H9 (cell line): ENCODE data around the gene ZNF776. TPM values are rescaled to one million over a fixed set of nuclear protein-coding genes. Genes with fewer than 3 reads are reported as not detected.

ENCODE experiments used
- DNase-seq: peaks from one replicate; pipeline ENCODE4 v3.0.0-alpha.2; 2017
- H2AFZ ChIP-seq: one replicate; pipeline ENCODE4 v1.6.1; 2013; ENCODE audit warnings: mild to moderate bottlenecking, low read length, control low read depth, moderate library complexity
- H2AK5ac ChIP-seq: 2 replicates; pipeline ENCODE4 v1.6.1; 2013; ENCODE audit warnings: low read length, control low read depth, mixed read lengths; ENCODE audit not compliant: insufficient read length
- H2BK120ac ChIP-seq: one replicate; pipeline ENCODE4 v1.6.1; 2013; ENCODE audit warnings: low read depth, mild to moderate bottlenecking, low read length, control low read depth, inconsistent platforms; ENCODE audit not compliant: poor library complexity, severe bottlenecking
- H2BK12ac ChIP-seq: 2 replicates; pipeline ENCODE4 v1.6.1; 2013; ENCODE audit warnings: low read length, control low read depth, mixed read lengths, low read depth; ENCODE audit not compliant: insufficient read length
- H2BK15ac ChIP-seq: 2 replicates; pipeline ENCODE4 v1.6.1; 2013; ENCODE audit warnings: low read depth, low read length, control low read depth
- H2BK20ac ChIP-seq: one replicate; pipeline ENCODE4 v1.6.1; 2013; ENCODE audit warnings: low read depth, mild to moderate bottlenecking, low read length, control low read depth, inconsistent platforms; ENCODE audit not compliant: poor library complexity, severe bottlenecking
- H2BK5ac ChIP-seq: 2 replicates; pipeline ENCODE4 v1.6.1; 2013; ENCODE audit warnings: low read length, control low read depth, mixed read lengths; ENCODE audit not compliant: insufficient read length
- H3K14ac ChIP-seq: 2 replicates; pipeline ENCODE4 v1.6.1; 2013; ENCODE audit warnings: low read length, control low read depth; ENCODE audit not compliant: insufficient read depth
- H3K18ac ChIP-seq: 2 replicates; pipeline ENCODE4 v1.6.1; 2013; ENCODE audit warnings: low read depth, mild to moderate bottlenecking, mixed read lengths, low read length, control low read depth; ENCODE audit not compliant: insufficient read length
- H3K23ac ChIP-seq: 2 replicates; pipeline ENCODE4 v1.6.1; 2013; ENCODE audit warnings: low read length, control low read depth, mixed read lengths, low read depth; ENCODE audit not compliant: insufficient read length
- H3K23me2 ChIP-seq: 2 replicates; pipeline ENCODE4 v1.6.1; 2013; ENCODE audit warnings: low read depth, mild to moderate bottlenecking, mixed read lengths, low read length, control low read depth; ENCODE audit not compliant: insufficient read length, poor library complexity, severe bottlenecking
- H3K27ac ChIP-seq: 2 replicates; pipeline ENCODE4 v1.5.1; 2013; ENCODE audit warnings: low read length, control low read depth, mixed read lengths, low read depth; ENCODE audit not compliant: insufficient read length
- H3K27me3 ChIP-seq: 2 replicates; pipeline ENCODE4 v1.6.1; 2013; ENCODE audit warnings: low read length, control low read depth, inconsistent platforms; ENCODE audit not compliant: insufficient read depth
- H3K4ac ChIP-seq: 2 replicates; pipeline ENCODE4 v1.6.1; 2013; ENCODE audit warnings: low read depth, mild to moderate bottlenecking, control low read depth, inconsistent platforms, low read length, moderate library complexity
- H3K4me1 ChIP-seq: 2 replicates; pipeline ENCODE4 v1.6.1; 2013; ENCODE audit warnings: low read length, control low read depth, inconsistent platforms; ENCODE audit not compliant: insufficient read depth
- H3K4me2 ChIP-seq: 2 replicates; pipeline ENCODE4 v1.6.1; 2013; ENCODE audit warnings: low read length, control low read depth, mixed read lengths; ENCODE audit not compliant: insufficient read length, insufficient read depth
- H3K56ac ChIP-seq: 2 replicates; pipeline ENCODE4 v1.6.1; 2013; ENCODE audit warnings: low read depth, mild to moderate bottlenecking, mixed read lengths, low read length, control low read depth; ENCODE audit not compliant: insufficient read length
- H3K79me1 ChIP-seq: 2 replicates; pipeline ENCODE4 v1.6.1; 2013; ENCODE audit warnings: low read depth, mild to moderate bottlenecking, moderate library complexity, low read length, control low read depth, inconsistent platforms; ENCODE audit not compliant: insufficient read depth, poor library complexity, severe bottlenecking
- H3K79me2 ChIP-seq: 2 replicates; pipeline ENCODE4 v1.6.1; 2013; ENCODE audit warnings: low read length, control low read depth, inconsistent platforms; ENCODE audit not compliant: insufficient read depth
- H3K9ac ChIP-seq: 2 replicates; pipeline ENCODE4 v1.6.1; 2013; ENCODE audit warnings: low read length, control low read depth, mixed read lengths; ENCODE audit not compliant: insufficient read length; ENCODE audit errors: extremely low read depth
- H3K9me3 ChIP-seq: one replicate; pipeline ENCODE4 v1.6.1; 2013; ENCODE audit warnings: low read depth, low read length, inconsistent platforms; ENCODE audit not compliant: control insufficient read depth
- H3T11ph ChIP-seq: one replicate; pipeline ENCODE4 v1.6.1; 2013; ENCODE audit warnings: mild to moderate bottlenecking, low read length, control low read depth, inconsistent platforms
- H4K20me1 ChIP-seq: one replicate; pipeline ENCODE4 v1.6.1; 2013; ENCODE audit not compliant: control insufficient read depth, insufficient read length, insufficient read depth
- H4K5ac ChIP-seq: 2 replicates; pipeline ENCODE4 v1.6.1; 2013; ENCODE audit warnings: low read depth, mild to moderate bottlenecking, mixed read lengths, low read length, control low read depth; ENCODE audit not compliant: insufficient read length
- H4K8ac ChIP-seq: replicated peaks from 2 replicates; pipeline ENCODE4 v1.6.1; 2013; ENCODE audit warnings: low read length, control low read depth, mixed read lengths, low read depth; ENCODE audit not compliant: insufficient read length
- H4K91ac ChIP-seq: 2 replicates; pipeline ENCODE4 v1.6.1; 2013; ENCODE audit warnings: low read depth, mild to moderate bottlenecking, moderate library complexity, mixed read lengths, low read length, control low read depth; ENCODE audit not compliant: insufficient read length
- H3K27ac Mint-ChIP-seq, 3 experiments: 2 replicates in 2 of 3; 3 replicates in 1 of 3; pipeline ENCODE4 v1.8.0; 2020 to 2021; ENCODE audit warnings: mixed read lengths in 3 of 3, mild to moderate bottlenecking in 1 of 3, moderate library complexity in 1 of 3
- H3K27me3 Mint-ChIP-seq: 2 replicates; pipeline ENCODE4 v1.8.0; 2021; ENCODE audit warnings: low read depth, mild to moderate bottlenecking, moderate library complexity, mixed read lengths
- H3K36me3 Mint-ChIP-seq, 3 experiments: 2 replicates in 2 of 3; 3 replicates in 1 of 3; pipeline ENCODE4 v1.8.0; 2020 to 2021; ENCODE audit warnings: low read depth in 3 of 3, mixed read lengths in 3 of 3; ENCODE audit not compliant: insufficient read depth in 1 of 3
- H3K4me1 Mint-ChIP-seq, 2 experiments: 2 replicates each; pipeline ENCODE4 v1.8.0; 2020; ENCODE audit warnings: mixed read lengths in 2 of 2
- H3K4me3 Mint-ChIP-seq, 2 experiments: 2 replicates in 1 of 2; 3 replicates in 1 of 2; pipeline ENCODE4 v1.8.0; 2020 to 2021; ENCODE audit warnings: mild to moderate bottlenecking in 2 of 2, mixed read lengths in 2 of 2, moderate library complexity in 1 of 2
- H3K9me3 Mint-ChIP-seq, 2 experiments: 2 replicates in 1 of 2; 3 replicates in 1 of 2; pipeline ENCODE4 v1.8.0; 2020; ENCODE audit warnings: mild to moderate bottlenecking in 2 of 2, mixed read lengths in 2 of 2, moderate library complexity in 1 of 2
- CTCF ChIP-seq: fragments of 200-600 bp; sonication (generic); conservative IDR thresholded peaks from 3 replicates; pipeline ENCODE4 v1.8.0; 2021; ENCODE audit warnings: antibody characterized with exemption, mild to moderate bottlenecking
- WGBS: extraction: QIAGEN DNeasy Blood & Tissue Kit; methylation state at CpG from one replicate; pipeline ENCODE4 v1.1.7; 2013; ENCODE audit warnings: missing lambda C conversion rate, low lambda C conversion rate, mixed read lengths; ENCODE audit not compliant: insufficient read length; ENCODE audit errors: extremely low coverage; 5-methylcytosine and 5-hydroxymethylcytosine counted together
- total RNA-seq: library from RNA; stranded (reverse); gene quantifications from 2 replicates; pipeline ENCODE4 v1.2.1, GENCODE V29; 2021

ZNF776 gene
- total RNA-seq, 1 experiment from 2014 or later, result 19.7 TPM

- peaks cover 2% of the 10 kb centered on the region for H3K27me3 Mint-ChIP-seq
- peaks cover 14% of the 10 kb centered on the region for H3K79me1 ChIP-seq
- no peaks in the 10 kb centered on the region for H3K27me3 ChIP-seq
- no peak overlapping the region for H2AK5ac ChIP-seq
- peak overlapping the region; percentile 99 for H3K4me2 ChIP-seq
- H3K18ac ChIP-seq, result no peak overlapping the region
- H3K23ac ChIP-seq, result no peak overlapping the region
- no peak overlapping the region for H4K91ac ChIP-seq
- no peak overlapping the region for H4K8ac ChIP-seq
- peaks cover 10 to 11% of the 10 kb centered on the region in 2 experiments for H3K4me1 Mint-ChIP-seq
- H4K5ac ChIP-seq, result no peak overlapping the region
- no peak overlapping the region for H2BK20ac ChIP-seq
- H3K27ac ChIP-seq, result no peak overlapping the region
- H3K14ac ChIP-seq, result no peak overlapping the region
- no peaks in the 10 kb centered on the region; a peak in 1 of 5 replicates for H3K9me3 Mint-ChIP-seq
- no peak overlapping the region for H2BK12ac ChIP-seq
- H2AFZ ChIP-seq, result no peak overlapping the region
- H3T11ph ChIP-seq, result no peak overlapping the region
- H3K4ac ChIP-seq, result no peak overlapping the region
- peak overlapping the region; percentile 96 to 99 for H3K4me3 Mint-ChIP-seq
- no peaks in the 10 kb centered on the region for H4K20me1 ChIP-seq
- no peak overlapping the region for H2BK15ac ChIP-seq
- no peak for DNase-seq
- peaks cover 36 to 51% (median 47%) of the 10 kb centered on the region in 3 experiments; a peak in 6 of 7 replicates for H3K36me3 Mint-ChIP-seq
- H2BK5ac ChIP-seq, result no peak overlapping the region
- peaks cover 6% of the 10 kb centered on the region for H3K23me2 ChIP-seq
- no peak overlapping the region for H2BK120ac ChIP-seq
- no peak overlapping the region for H3K9ac ChIP-seq
- TF ChIP-seq CTCF, result no peak
- no peak overlapping the region for H3K27ac Mint-ChIP-seq
- H3K9me3 ChIP-seq, result no peaks in the 10 kb centered on the region
- WGBS, result no CpG with 5 or more reads among the region's 3 CpGs
- H3K79me2 ChIP-seq, result peaks cover 21% of the 10 kb centered on the region
- H3K56ac ChIP-seq, result no peak overlapping the region
- H3K4me1 ChIP-seq, result peaks cover 6% of the 10 kb centered on the region; the same call in 1 of the 2 replicates
Measured at GRCh38 chr19:57748029-57748428, 1.4 kb downstream of the ZNF776 start.
